Right atrium auricular region (tissue), 2 donors: ENCODE data around the gene DNAJC5. TPM values are rescaled to one million over a fixed set of nuclear protein-coding genes. Genes with fewer than 3 reads are reported as not detected.
"Not testable (repeated sequence)": the region's sequence is repeated elsewhere in the genome, so short reads cannot be mapped to it uniquely, and the experiment has no call there.

Experiments
- DNase-seq: peaks from one replicate; pipeline ENCODE4 v3.0.0-alpha.2; 2019; ENCODE audit warnings: low spot score
- H3K27ac ChIP-seq, 2 donors: fragments of 200-600 bp; sonication (generic); 1 replicate in 1 of 2; 2 replicates in 1 of 2; pipeline ENCODE4 v1.5.1; 2016 to 2019
- H3K27me3 ChIP-seq, 2 donors: fragments of 200-600 bp; sonication (generic); one replicate each; pipeline versions ENCODE4 v1.5.1 to v1.6.0; 2017 to 2019
- H3K36me3 ChIP-seq: fragments of 200-600 bp; sonication (generic); one replicate; pipeline ENCODE4 v1.5.1; 2016
- H3K4me1 ChIP-seq, 2 donors: fragments of 200-600 bp; sonication (generic); one replicate each; pipeline versions ENCODE4 v1.5.1 to v1.6.0; 2017 to 2019
- H3K4me3 ChIP-seq, 2 donors: fragments of 200-600 bp; sonication (generic); 1 replicate in 1 of 2; 2 replicates in 1 of 2; pipeline ENCODE4 v1.5.1; 2017 to 2019; ENCODE audit warnings: mild to moderate bottlenecking in 1 of 2, moderate library complexity in 1 of 2
- H3K9me3 ChIP-seq, 2 donors: fragments of 200-600 bp; sonication (generic); one replicate each; pipeline ENCODE4 v1.5.1; 2019
- CTCF ChIP-seq, 2 donors: fragments of 200-600 bp; sonication (generic); IDR thresholded peaks; one replicate each; pipeline ENCODE4 v1.5.1; 2019; ENCODE audit warnings: antibody characterized with exemption in 2 of 2
- total RNA-seq, 2 donors: library from RNA; depleted of rRNA; stranded (reverse); fragments of >200 nt; gene quantifications; one replicate each; pipeline ENCODE4 v1.1.0, GENCODE V29; 2016

The DNAJC5 gene
- total RNA-seq, 2 donors from 2014 or later = 41.2 to 43.8 TPM

- Histone ChIP-seq H3K27me3 (no peaks in the 10 kb centered on the region), H3K9me3 (no peaks in the 10 kb centered on the region), H3K4me3 (no peak overlapping the region), H3K36me3 (no peaks in the 10 kb centered on the region), H3K4me1 (peaks cover 0 to 29% of the 10 kb centered on the region in 2 donors), H3K27ac (no peak overlapping the region)
- TF ChIP-seq CTCF (IDR thresholded peaks at IDR 0.05) = no peak
- DNase-seq = no peak
These were observed 79.7 kb downstream of the DNAJC5 start for GRCh38 chr20:63974402-63975200.

- not testable (repeated sequence) for DNase-seq, H3K36me3 ChIP-seq, H3K27me3 ChIP-seq, H3K27ac ChIP-seq, H3K9me3 ChIP-seq, H3K4me3 ChIP-seq
- H3K4me1 ChIP-seq = peaks cover 0 to 37% of the 10 kb centered on the region in 2 donors
These were observed 81.6 kb downstream of the DNAJC5 start for GRCh38 chr20:63976511-63976910.

- H3K4me1 ChIP-seq = peaks cover 0 to 43% of the 10 kb centered on the region in 2 donors
- H3K27ac ChIP-seq = no peak overlapping the region
These were observed 82.2 kb downstream of the DNAJC5 start for GRCh38 chr20:63976980-63977738.

GRCh38 chr20:63977739-63978276 is 82.9 kb downstream of the DNAJC5 start:
- Histone ChIP-seq H3K4me3 (no peak overlapping the region), H3K4me1 (peaks cover 0 to 50% of the 10 kb centered on the region in 2 donors), H3K9me3 (no peaks in the 10 kb centered on the region), H3K27me3 (no peaks in the 10 kb centered on the region), H3K36me3 (no peaks in the 10 kb centered on the region), H3K27ac (no peak overlapping the region)
- TF ChIP-seq CTCF (IDR thresholded peaks at IDR 0.05) = no peak
- no peak for DNase-seq

More at GRCh38 chr20:63976980-63977738, 82.2 kb downstream of the DNAJC5 start:
- no peaks in the 10 kb centered on the region for H3K27me3 ChIP-seq
- no peak for DNase-seq
- no peak for TF ChIP-seq CTCF (IDR thresholded peaks at IDR 0.05)
- no peak overlapping the region for H3K4me3 ChIP-seq
- H3K36me3 ChIP-seq = no peaks in the 10 kb centered on the region
- no peaks in the 10 kb centered on the region for H3K9me3 ChIP-seq

GRCh38 chr20:63978319-63979228 is 83.6 kb downstream of the DNAJC5 start:
- no peaks in the 10 kb centered on the region for H3K27me3 ChIP-seq
- H3K9me3 ChIP-seq = no peaks in the 10 kb centered on the region
- no peak for TF ChIP-seq CTCF (IDR thresholded peaks at IDR 0.05)
- H3K4me3 ChIP-seq = peak overlapping the region; percentile 46 to 71
- peaks cover 0 to 47% of the 10 kb centered on the region in 2 donors for H3K4me1 ChIP-seq
- H3K36me3 ChIP-seq = no peaks in the 10 kb centered on the region
- H3K27ac ChIP-seq = peak overlapping the region; percentile 77
- no peak for DNase-seq
